Stimulated activated CD8-positive, alpha-beta memory T cell treated with anti-CD3 and anti-CD28 coated beads, Interleukin-12 subunit alpha, Interleukin-12 subunit beta, amount 100 ng/mL, for 4 hours (primary cell): Measurements from ENCODE around the gene CHCHD5.
"Not testable (repeated sequence)": the region's sequence is repeated elsewhere in the genome, so short reads cannot be mapped to it uniquely, and the experiment has no call there.

Experiments
- DNase-seq: peaks from one replicate; pipeline ENCODE4 v3.0.0-alpha.2; 2020; ENCODE audit warnings: low read depth

The CHCHD5 gene, protein sequence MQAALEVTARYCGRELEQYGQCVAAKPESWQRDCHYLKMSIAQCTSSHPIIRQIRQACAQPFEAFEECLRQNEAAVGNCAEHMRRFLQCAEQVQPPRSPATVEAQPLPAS

DNA sequence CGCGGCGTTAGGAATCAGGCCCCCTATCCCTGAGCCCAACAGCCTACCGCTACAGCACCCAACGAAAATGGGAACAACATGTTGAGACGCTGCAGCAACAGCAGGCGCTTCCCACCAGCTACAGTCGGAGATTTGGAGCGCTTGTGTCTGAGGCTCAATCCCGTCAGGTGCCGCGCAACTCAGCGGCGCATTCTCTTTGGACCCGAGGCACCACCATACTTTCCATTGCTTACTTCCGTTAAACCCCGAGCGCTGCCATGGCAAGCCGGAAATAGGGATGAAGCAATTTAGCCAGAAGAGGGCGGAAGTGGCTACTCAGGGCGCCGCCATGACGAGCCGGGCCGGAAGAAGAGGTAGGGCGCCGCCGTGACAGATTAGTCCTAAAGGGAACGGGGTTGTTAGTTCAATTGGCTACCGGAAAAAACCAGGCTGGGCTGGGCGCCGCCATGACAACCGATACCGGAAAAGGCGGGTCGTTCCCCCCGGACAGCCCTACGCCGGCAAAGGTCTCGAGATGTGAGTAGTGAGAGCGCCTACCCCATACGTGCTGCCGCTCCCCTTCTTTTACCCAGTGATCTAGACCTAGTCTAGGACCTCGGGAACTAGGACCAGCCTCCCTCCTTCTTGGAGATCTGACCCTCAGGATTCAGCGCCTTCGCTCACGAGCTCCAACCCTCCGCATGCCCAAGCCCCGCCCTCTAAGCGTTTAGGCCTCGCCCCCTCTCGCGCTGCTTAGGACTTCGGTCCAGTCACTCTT, at the start of gene CHCHD5:
CHCHD5 (plus strand) TSS at position 476 of the 757 bp plus-strand sequence; CDS start at position 515, 39 bp downstream.
- DNase-seq: peak; percentile 83

DNA sequence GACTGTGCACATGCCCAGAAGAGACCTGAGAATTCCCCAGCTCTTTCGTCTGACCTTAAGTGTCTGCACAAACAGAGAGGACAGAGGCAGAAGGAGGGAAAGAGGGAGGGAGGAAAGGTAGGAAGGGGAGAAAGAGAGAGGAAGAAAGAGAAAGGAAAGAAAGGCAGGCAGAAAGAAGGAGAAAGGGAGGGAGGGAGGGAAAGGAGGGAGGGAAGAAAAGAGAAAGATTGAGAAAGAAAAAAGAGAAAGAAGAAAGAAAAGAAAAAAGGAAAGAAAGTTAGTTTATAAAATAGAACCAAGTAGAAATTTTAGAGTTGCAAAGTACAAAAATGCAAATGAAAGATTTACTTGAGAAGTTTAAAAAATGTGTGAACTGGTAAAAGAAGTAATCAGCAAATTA, 49.6 kb upstream of the CHCHD5 start:
- DNase-seq: no peak

DNA sequence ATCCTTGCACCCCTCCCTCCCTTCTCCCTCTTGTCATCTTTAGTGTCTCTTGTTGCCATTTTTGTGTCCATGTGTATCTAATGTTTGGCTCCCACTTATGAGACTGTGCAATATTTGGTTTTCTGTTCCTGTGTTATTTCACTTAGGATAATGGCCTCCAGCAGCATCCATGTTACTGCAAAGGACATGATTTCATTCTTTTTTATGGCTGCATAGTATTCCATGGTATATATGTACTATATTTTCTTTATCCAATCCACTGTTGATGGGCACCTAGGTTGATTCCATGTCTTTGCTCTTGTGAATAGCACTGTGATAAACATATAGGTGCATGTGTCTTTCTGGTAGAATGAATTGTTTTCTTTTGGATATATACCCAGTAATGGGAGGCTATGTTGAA, 47.7 kb upstream of the CHCHD5 start:
- not testable (repeated sequence) for DNase-seq

DNA sequence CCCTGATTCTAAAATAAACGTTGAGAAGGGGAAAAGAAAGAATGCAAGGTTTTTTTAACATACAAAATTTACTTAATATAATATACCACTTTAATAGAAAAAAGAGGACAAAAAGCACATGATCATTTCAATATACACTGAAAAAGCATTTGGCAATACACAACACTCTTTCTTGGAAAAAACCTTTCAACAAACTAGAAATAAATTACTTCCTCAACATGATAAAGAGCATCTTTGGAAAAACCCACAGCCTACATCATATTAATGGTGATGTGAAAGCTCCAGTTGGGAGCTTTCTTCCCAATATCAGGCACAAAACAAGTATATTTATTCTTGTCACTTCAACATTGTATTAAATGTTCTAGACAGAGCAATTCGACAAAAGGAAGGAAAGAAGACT, 45.1 kb upstream of the CHCHD5 start:
- no peak for DNase-seq

DNA sequence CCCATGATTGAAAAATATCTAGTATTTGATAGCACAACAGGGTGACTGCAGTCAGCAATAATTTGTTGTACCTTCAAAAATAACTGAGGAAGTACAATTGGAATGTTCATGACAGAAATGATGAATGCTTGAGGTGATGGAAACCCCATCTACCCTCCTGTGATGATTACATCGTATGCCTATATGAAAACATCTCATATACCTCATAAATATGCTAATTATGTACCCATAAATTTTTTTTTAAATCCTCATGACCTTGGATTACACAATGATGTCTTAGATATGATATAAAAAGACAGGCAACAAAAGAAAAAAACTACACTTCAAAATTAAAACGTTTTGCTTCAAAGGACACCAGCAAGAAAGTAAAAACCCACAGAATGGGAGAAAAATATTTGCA, 43.5 kb upstream of the CHCHD5 start:
- no peak for DNase-seq

DNA sequence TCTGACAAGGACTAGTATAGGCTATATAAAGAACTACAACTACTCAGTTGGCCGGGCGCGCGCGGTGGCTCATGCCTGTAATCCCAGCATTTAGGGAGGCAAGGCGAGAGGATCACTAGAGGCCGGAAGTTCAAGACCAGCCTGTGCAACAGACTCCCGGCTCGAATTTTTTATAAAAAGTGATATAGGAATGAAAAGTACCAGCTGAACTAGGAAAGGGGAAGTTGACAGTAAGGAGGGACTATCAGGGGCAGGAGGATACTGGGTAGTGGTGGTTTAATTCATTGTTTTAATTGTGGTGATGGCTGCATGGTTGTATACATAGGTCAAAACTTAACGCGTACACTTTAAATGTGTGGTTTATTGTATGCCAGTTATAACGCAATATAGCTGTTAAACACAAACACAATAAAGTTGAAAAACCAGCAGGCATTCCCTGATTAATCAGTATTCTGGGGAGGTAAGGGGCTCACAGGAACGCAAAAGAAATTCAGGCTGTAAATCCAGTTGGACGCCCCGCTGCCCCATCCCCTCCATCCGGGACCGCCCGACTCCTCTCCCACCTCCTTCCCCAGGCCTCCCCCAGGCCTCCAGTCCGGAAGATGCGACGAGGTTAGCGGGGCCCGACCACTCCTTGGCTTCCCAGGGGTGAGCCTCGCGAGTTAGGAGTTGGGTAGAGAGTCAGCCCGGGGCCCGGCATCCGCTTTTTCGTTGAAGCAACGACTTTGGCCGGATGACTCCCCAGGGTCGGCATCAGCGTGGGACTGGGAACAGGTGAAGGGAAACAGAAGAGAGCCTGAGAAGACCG, 42.9 kb upstream of the CHCHD5 start:
- DNase-seq: no peak

DNA sequence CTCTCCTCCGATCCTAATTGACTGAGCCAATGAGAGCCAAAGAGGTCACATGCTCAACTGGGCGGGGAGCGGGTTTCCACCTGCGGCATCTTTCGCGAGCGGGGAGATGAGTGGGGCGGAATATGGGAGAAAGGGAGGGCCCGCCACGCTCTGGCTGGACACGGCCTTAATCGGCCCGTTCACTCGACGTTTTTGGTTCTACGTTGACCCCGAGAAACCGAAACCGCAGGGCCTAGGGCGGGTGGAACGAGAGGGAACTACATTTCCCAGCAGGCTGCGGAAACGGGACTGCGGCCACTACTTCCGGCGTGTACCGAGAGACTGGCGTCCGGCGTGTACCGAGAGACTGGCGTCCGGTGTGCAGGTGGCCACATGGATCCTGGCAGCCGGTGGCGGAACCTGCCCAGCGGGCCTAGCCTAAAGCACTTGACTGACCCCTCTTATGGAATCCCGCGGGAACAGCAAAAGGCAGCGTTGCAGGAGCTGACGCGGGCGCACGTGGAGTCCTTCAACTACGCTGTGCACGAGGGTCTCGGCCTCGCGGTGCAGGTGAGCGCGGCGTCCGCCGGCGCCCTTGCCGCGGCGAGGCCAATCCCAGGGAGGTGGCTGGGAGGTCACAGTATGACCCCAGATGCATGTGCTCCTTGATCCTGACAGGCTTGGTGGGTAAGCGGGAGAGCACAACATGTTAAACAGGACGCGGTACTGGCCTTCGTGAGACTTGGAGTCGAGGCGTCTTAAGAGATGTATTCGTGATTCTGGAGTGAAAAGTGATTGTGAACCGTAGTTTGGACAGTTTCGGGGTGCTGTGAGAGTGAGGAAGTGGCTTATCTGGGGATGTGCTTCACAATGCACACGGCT, 42.1 kb upstream of the CHCHD5 start, which contains the start of gene POLR1B:
POLR1B (plus strand) TSS at position 343 of the 861 bp plus-strand sequence; CDS start at position 373, 30 bp downstream.
- DNase-seq: peak; percentile 67

DNA sequence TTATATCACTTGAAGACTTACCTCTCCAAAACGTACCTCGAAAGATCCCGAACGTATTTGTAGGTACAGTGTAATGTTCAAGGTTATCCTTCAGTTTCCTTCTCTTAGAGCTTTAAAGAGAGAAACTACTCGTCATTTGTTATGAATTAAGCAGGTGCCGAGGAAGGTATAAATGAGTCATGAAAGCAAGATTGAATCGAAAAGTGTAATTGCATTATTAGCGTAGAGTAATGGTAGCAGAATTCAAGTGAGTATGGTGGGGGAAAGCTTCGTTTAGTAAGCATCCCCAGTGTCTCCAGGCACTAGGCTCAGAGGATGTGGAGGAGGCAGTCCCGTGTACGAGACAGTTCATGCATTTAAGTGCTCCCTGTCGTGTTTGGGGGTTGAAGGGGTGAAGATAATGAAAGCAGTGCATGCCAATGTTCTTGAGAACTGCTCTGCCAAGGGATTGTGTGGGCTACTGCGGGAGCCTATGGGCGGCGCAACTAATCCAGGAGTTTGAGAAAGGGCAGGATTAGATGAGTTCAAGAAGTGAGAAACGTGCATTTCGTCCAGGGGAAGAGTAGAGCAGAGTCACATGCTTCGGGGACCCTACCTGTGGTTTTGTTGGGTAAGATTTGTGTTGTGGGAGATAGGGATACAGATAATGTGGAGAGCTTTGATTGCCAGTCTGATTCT, 41.3 kb upstream of the CHCHD5 start:
- no peak for DNase-seq

DNA sequence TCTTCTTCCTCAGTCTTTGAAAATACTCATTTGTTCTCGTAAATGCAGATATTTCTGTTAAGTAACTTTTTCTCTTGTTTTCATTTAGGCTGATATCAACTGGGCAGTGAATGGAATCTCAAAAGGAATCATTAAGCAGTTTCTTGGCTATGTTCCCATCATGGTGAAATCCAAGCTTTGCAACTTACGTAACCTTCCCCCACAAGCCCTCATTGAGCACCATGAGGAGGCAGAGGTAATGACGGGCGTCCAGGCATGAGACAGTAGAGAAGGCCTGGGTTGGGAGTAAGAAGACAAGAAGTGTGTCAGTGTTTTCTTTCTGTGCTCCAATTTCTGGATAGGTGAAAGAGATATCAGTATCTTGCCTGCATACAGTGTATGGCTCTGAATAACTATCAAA, 37.1 kb upstream of the CHCHD5 start:
- no peak for DNase-seq

DNA sequence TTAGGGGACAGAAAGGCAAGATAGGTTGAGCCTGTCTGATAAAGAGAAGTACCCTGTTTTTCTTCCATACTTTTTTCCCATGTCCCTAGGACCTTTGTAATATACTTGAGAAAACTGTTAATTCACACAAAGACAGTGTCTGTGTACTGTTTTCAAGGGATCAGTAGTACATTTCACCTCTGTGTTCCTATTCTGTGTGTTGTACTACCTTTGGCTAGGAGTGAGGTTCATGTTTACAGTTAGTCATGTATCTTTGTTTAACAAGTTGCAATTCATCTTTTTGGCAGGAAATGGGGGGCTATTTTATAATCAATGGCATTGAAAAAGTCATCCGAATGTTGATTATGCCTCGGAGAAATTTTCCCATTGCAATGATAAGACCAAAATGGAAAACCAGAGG, 35.4 kb upstream of the CHCHD5 start:
- DNase-seq: no peak

DNA sequence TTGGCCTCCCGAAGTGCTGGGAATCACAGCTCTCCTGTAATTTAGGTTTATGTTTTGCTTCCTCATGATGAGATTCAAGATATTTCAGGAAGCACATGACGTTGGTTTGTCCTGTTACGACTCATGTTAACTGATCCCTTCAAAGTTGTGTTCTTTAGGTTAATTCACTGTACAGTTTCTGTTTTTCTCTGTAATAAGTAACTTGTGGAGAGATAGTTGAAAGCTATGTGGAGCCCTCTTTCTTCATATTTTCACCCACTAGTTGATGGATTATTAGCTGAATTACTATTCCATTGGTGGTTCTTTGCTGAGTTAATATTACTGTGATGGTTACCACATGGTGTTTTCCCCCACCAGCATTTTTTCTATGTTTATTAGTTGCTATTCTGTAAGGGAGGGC, 18.3 kb upstream of the CHCHD5 start:
- DNase-seq: no peak

DNA sequence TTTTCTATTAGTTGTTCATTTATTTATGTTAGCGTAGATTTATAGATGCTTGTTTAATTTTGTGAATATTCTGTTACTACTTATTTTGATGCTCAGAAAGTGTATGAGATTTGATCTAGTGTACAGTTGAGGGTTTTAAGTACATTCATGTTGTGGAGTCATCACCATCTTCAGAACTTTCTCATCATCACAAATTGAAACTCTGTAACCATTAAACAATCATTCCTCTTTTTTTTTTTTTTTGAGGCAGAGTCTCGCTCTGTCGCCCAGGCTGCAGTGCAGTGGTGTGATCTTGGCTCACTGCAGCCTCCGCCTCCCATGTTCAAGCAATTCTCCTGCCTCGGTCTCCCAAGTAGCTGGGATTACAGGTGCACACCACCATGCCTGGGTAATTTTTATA, 17.9 kb upstream of the CHCHD5 start:
- DNase-seq: not testable (repeated sequence)

DNA sequence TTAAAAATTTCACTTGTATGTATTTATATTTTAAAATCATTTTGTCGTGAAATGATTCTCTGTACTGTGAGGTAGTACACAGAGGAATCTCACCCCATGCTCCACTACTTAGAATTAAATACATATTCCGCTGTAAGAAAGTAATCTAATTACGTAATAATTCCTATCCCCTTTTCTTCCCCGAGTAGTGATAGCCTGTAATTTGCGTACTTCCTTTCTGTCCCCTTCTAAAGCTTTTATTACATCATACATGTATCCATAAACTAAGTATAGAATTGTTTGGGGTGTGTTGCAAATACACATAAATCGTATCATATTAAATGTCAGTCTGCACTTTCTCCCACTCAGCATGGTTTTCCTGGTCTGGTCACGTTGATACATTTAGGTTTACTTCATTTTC, 12.4 kb upstream of the CHCHD5 start:
- no peak for DNase-seq

DNA sequence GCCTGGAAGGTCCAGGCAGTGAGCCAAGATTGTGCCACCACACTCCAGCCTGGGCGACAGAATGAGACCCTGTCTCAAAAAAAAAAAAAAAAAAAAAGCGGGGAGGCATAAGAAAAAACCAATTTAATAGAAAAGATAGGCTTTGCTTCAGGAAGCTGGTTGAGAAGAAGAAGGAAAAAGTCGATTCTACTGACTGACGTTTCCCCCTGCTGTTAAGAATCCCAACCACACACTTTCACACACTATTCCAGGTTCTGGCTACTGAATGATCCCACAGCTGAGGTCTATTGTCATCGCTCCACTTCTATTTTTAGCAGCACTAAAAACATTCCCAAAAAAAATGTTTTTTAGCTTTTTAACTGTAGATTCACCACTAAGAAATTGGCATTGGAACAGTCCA, 6.7 kb upstream of the CHCHD5 start:
- no peak for DNase-seq

DNA sequence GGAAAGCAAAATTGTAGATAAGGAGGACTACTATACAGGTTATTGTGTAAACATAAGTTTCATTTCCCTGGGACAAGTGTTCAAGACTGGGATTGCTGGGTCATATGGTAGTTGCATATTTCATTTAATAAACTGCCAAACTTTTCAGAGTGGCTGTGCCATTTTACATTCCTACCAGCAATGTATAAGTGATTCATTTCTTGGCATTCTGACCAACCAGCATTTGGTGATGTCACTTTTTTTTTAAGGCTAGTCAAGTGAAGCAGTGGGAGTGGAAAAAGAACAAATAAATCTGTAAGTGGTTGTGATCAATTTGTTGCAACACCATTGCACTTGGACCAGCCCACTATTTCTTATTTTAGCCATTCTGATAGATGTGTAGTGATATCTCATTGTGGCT, 5.2 kb upstream of the CHCHD5 start:
- no peak for DNase-seq

DNA sequence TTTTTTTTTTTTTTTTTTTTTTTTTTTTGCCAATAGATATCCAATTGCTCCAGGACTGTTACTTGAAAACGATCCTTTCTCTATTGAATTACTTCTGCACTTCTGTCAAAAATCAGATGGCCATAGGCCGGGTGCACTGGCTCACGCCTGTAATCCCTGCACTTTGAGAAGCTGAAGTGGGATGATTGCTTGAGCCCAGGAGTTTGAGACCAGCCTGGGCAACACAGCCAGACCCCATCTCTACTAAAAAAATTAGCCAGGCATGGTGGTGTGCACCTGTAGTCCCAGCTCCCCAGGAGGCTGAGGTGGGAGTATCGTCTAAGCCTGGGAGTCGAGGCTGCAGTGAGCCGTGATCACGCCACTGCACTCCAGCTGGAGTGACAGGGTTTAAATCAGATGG, 4.3 kb upstream of the CHCHD5 start:
- DNase-seq: no peak

DNA sequence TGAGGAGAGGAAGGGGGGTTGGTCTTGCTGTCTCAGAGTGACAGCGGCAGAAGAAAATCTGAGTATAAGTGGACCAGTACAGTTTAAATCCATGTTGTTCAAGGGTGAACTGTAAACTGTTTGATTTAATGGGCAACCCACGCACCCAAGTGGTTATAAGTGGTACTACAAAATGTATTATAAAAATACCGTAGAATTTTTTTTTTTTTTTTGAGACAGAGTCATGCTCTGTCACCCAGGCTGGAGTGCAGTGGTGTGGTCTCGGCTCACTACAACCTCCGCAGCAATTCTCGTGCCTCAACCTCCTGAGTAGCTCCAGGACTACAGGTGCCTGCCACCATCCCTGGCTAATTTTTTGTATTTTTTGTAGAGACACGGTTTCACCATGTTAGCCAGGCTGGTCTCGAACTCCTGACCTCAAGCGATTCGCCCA, 2.1 kb upstream of the CHCHD5 start:
- DNase-seq: no peak

DNA sequence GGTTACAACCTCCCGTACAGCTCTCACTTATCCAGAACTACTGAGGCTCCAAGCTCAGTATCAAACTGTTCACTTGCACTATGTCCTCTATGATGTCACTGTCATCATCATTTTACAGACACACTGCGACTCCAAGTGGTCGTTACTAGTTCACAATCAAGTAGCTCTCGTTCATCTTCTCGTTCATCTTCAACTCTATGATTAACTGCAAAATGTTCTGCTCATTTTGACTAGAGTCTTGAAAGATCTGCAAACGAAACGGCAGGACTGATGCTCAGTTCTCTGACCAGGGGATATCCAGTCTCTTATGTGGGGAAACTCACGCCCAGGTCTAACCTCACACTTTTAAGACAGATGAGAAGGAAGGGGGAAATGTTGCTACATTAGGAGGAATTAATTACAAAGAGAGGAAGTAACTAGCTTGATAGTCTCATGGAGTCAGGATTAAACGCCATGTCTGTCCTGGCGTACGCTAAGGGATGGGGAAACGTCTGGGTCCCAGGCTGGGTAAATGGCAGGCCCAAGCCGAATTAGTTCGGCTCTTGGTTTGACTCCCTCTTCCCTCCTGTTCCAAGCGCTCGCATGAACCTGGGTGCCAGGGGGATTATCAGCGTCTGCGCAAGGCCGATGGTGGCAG, 794 bp upstream of the CHCHD5 start:
- no peak for DNase-seq

DNA sequence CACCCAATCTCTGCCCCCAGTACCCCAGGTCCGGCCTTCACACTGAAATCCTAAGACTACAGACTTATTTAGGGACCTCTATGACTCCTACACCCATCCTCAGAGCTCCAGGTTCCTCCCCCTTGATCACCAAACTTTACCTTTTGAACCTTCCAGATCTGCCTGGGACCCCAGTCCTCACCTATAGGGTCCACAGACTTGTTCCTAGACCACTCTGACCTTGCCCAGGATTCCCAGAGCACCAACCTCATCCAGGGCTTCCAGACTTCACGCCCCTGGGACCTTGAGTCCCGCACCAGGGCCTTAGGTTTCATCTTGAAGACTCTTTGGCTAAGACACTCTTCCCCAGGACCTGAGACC, 462 bp downstream of the CHCHD5 start:
- DNase-seq: no peak

DNA sequence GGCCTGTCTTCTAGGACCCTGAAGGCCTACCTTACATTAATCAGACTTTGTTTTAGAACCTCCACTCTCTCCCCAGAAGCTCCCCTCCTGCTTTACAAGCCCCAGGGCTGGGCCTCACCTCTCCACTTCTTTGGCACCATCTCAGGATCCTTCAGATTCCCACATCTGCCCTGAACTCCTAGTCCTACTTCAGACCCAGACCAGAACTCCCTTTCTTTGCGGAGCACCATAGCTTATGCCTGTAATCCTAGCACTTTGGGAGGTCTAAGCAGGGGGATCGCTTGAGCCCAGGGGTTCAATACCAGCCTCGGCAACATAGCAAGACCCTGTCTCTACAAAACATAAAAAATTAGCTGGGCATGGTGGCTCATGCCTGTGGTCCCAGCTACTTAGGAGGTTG, 991 bp downstream of the CHCHD5 start:
- no peak for DNase-seq

DNA sequence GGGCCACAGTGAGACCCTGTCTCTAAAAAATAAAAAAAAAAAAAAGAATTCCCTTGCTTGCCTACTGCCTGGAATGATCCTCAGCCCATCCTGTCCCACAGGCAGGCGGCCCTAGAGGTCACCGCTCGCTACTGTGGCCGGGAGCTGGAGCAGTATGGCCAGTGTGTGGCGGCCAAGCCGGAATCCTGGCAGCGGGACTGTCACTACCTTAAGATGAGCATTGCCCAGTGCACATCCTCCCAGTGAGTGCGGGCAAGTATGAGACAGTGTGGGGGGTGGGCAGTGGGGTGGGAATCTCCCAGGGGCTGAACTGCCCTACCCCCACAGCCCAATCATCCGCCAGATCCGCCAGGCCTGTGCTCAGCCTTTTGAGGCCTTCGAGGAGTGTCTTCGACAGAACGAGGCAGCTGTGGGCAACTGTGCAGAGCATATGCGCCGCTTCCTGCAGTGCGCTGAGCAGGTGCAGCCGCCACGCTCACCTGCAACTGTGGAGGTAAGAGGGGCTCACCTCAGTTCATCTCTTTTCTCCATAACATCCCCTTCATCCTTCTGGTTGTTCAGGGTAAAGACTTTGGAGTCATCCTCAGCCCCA, 1.6 kb downstream of the CHCHD5 start:
- no peak for DNase-seq
